ENCODE results near the gene SDCCAG8.

The SDCCAG8 gene

GRCh38 chr1:243236604-243237252 lies 19.1 kb upstream of the SDCCAG8 start:
- no peak for TF ChIP-seq JUND (IDR thresholded peaks at IDR 0.05; ENCODE audit: low read depth)
- no peak for DNase-seq (ENCODE audit: low read depth in 1 of 2, low spot score in 1 of 2)
- in situ Hi-C loops (cut with HindIII; ENCODE audit: low pct_unique_long_range_greater_than_20kb, low sequenced_read_pairs), result no loop called here

GRCh38 chr1:243244432-243244841 lies 11.4 kb upstream of the SDCCAG8 start:
- DNase-seq (ENCODE audit: low read depth in 1 of 2, low spot score in 1 of 2), result no peak
- no peak for TF ChIP-seq JUND (IDR thresholded peaks at IDR 0.05; ENCODE audit: low read depth)
- in situ Hi-C loops (cut with HindIII; ENCODE audit: low pct_unique_long_range_greater_than_20kb, low sequenced_read_pairs), result no loop called here

- no peak for TF ChIP-seq JUND (IDR thresholded peaks at IDR 0.05; ENCODE audit: low read depth)
- no peak for DNase-seq (ENCODE audit: low read depth in 1 of 2, low spot score in 1 of 2)
- in situ Hi-C loops (cut with HindIII; ENCODE audit: low pct_unique_long_range_greater_than_20kb, low sequenced_read_pairs), result no loop called here
Measured at GRCh38 chr1:243246916-243247315, 8.9 kb upstream of the SDCCAG8 start.

GRCh38 chr1:243247901-243248300 lies 7.9 kb upstream of the SDCCAG8 start:
- no peak for DNase-seq (ENCODE audit: low read depth in 1 of 2, low spot score in 1 of 2)
- TF ChIP-seq JUND (IDR thresholded peaks at IDR 0.05; ENCODE audit: low read depth), result no peak
- in situ Hi-C loops (cut with HindIII; ENCODE audit: low pct_unique_long_range_greater_than_20kb, low sequenced_read_pairs), result no loop called here

GRCh38 chr1:243249214-243249613 lies 6.6 kb upstream of the SDCCAG8 start:
- in situ Hi-C loops (cut with HindIII; ENCODE audit: low pct_unique_long_range_greater_than_20kb, low sequenced_read_pairs), result no loop called here
- TF ChIP-seq JUND (IDR thresholded peaks at IDR 0.05; ENCODE audit: low read depth), result no peak
- no peak for DNase-seq (ENCODE audit: low read depth in 1 of 2, low spot score in 1 of 2)

GRCh38 chr1:243250102-243250501 lies 5.7 kb upstream of the SDCCAG8 start:
- TF ChIP-seq JUND (IDR thresholded peaks at IDR 0.05; ENCODE audit: low read depth), result no peak
- in situ Hi-C loops (cut with HindIII; ENCODE audit: low pct_unique_long_range_greater_than_20kb, low sequenced_read_pairs), result no loop called here
- DNase-seq (ENCODE audit: low read depth in 1 of 2, low spot score in 1 of 2), result no peak

GRCh38 chr1:243251539-243251938 lies 4.3 kb upstream of the SDCCAG8 start:
- in situ Hi-C loops (cut with HindIII; ENCODE audit: low pct_unique_long_range_greater_than_20kb, low sequenced_read_pairs), result no loop called here
- TF ChIP-seq JUND (IDR thresholded peaks at IDR 0.05; ENCODE audit: low read depth), result no peak
- DNase-seq (ENCODE audit: low read depth in 1 of 2, low spot score in 1 of 2), result no peak

GRCh38 chr1:243253211-243253925 lies 2.5 kb upstream of the SDCCAG8 start:
- TF ChIP-seq JUND (IDR thresholded peaks at IDR 0.05; ENCODE audit: low read depth), result no peak
- in situ Hi-C loops (cut with HindIII; ENCODE audit: low pct_unique_long_range_greater_than_20kb, low sequenced_read_pairs), result no loop called here
- peak in 1 of 2 experiments; percentile 3 for DNase-seq (ENCODE audit: low read depth in 1 of 2, low spot score in 1 of 2)

GRCh38 chr1:243253926-243254232 lies 2.0 kb upstream of the SDCCAG8 start:
- DNase-seq (ENCODE audit: low read depth in 1 of 2, low spot score in 1 of 2), result no peak
- in situ Hi-C loops (cut with HindIII; ENCODE audit: low pct_unique_long_range_greater_than_20kb, low sequenced_read_pairs), result no loop called here
- no peak for TF ChIP-seq JUND (IDR thresholded peaks at IDR 0.05; ENCODE audit: low read depth)

- in situ Hi-C loops (cut with HindIII; ENCODE audit: low pct_unique_long_range_greater_than_20kb, low sequenced_read_pairs), result no loop called here
- no peak for TF ChIP-seq JUND (IDR thresholded peaks at IDR 0.05; ENCODE audit: low read depth)
- DNase-seq (ENCODE audit: low read depth in 1 of 2, low spot score in 1 of 2), result peak; percentile 27 to 69
Measured at GRCh38 chr1:243254233-243254926, 1.5 kb upstream of the SDCCAG8 start.

- no peak for TF ChIP-seq JUND (IDR thresholded peaks at IDR 0.05; ENCODE audit: low read depth)
- in situ Hi-C loops (cut with HindIII; ENCODE audit: low pct_unique_long_range_greater_than_20kb, low sequenced_read_pairs), result no loop called here
Measured at GRCh38 chr1:243254927-243255790, 682 bp upstream of the SDCCAG8 start, which contains the start of gene CEP170. Gene CEP170, minus strand, starts transcription at chr1:243255281. Its CDS starts 30,001 bp downstream, at chr1:243225280.

GRCh38 chr1:243256590-243256989 lies 749 bp downstream of the SDCCAG8 start:
- no peak for DNase-seq (ENCODE audit: low read depth in 1 of 2, low spot score in 1 of 2)
- TF ChIP-seq JUND (IDR thresholded peaks at IDR 0.05; ENCODE audit: low read depth), result no peak
- in situ Hi-C loops (cut with HindIII; ENCODE audit: low pct_unique_long_range_greater_than_20kb, low sequenced_read_pairs), result no loop called here

More at GRCh38 chr1:243254927-243255790, 682 bp upstream of the SDCCAG8 start, which contains the start of gene CEP170:
- DNase-seq (ENCODE audit: low read depth in 1 of 2, low spot score in 1 of 2), result peak; percentile 64 to 92
